SK-N-SH treated with all-trans-retinoic acid at 6 μM for 48 hours (cell line): ENCODE results near the gene VIT.

ENCODE experiments used
- ISL1 ChIP-seq: fragments of 250-450 bp; sonication (Bioruptor Pico); IDR thresholded peaks from 2 replicates; pipeline ENCODE4 v2.1.2; 2022; ENCODE audit warnings: mild to moderate bottlenecking, moderate library complexity
- PATZ1 ChIP-seq: fragments of 250-450 bp; sonication (Bioruptor Pico); IDR thresholded peaks from 2 replicates; pipeline ENCODE4 v1.8.0; 2020; ENCODE audit warnings: mild to moderate bottlenecking, moderate library complexity, borderline replicate concordance
- TOX ChIP-seq: fragments of 250-450 bp; sonication (Bioruptor Pico); IDR thresholded peaks from 2 replicates; pipeline ENCODE4 v1.8.0; 2021; ENCODE audit warnings: mild to moderate bottlenecking, moderate library complexity, borderline replicate concordance
- TSHZ2 ChIP-seq: fragments of 250-450 bp; sonication (Bioruptor Pico); IDR thresholded peaks from 2 replicates; pipeline ENCODE4 v1.5.0; 2020; ENCODE audit warnings: mild to moderate bottlenecking, moderate library complexity
- ZNF565 ChIP-seq: fragments of 450-650 bp; formaldehyde crosslinking; conservative IDR thresholded peaks from 2 replicates; pipeline ENCODE4 v1.5.0; 2020; ENCODE audit warnings: low read depth, mild to moderate bottlenecking, moderate library complexity
- TF ChIP-seq, protein P1 (sequence below): fragments of 250-450 bp; sonication (Bioruptor Pico); IDR thresholded peaks from 2 replicates; pipeline ENCODE4 v1.5.1; 2020; ENCODE audit warnings: low read depth, mild to moderate bottlenecking, moderate library complexity

DNA sequence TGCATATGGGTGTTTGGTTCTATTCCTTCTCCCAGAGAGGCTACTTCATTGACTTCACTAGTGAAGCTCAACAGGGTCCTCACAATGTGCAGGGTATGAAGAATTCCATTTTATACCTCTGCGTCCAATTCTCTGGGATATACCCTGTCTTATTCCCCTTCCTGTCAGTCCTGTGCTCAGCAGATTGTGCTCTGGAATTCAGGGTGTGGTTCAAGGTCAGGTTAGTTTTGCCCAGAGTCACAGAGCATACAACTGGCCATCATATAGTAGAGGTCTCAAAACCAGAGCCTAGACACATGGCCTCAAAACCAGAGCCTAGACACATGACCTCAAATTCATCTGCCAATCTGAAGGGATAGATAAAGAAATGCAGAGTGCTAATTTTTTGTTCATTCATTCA is 38.8 kb upstream of the VIT start:
- no peak for TF ChIP-seq TSHZ2 (CRISPR knock-in tag)
- no peak for TF ChIP-seq TOX (CRISPR knock-in tag)
- no peak for TF ChIP-seq ISL1 (CRISPR knock-in tag)
- TF ChIP-seq PATZ1 = no peak
- TF ChIP-seq ZNF565 (CRISPR knock-in tag) = no peak
- TF ChIP-seq, protein P1, sequence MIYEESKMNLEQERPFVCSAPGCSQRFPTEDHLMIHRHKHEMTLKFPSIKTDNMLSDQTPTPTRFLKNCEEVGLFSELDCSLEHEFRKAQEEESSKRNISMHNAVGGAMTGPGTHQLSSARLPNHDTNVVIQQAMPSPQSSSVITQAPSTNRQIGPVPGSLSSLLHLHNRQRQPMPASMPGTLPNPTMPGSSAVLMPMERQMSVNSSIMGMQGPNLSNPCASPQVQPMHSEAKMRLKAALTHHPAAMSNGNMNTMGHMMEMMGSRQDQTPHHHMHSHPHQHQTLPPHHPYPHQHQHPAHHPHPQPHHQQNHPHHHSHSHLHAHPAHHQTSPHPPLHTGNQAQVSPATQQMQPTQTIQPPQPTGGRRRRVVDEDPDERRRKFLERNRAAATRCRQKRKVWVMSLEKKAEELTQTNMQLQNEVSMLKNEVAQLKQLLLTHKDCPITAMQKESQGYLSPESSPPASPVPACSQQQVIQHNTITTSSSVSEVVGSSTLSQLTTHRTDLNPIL = no peak
